HG03139 (cell line): Measurements from ENCODE around the gene AFG3L2.

ENCODE experiments used
- ATAC-seq: cut with Tn5 transposase; IDR thresholded peaks from one replicate; pipeline ENCODE4 v1.9.1; 2021; ENCODE audit not compliant: unreplicated experiment

The AFG3L2 gene

DNA sequence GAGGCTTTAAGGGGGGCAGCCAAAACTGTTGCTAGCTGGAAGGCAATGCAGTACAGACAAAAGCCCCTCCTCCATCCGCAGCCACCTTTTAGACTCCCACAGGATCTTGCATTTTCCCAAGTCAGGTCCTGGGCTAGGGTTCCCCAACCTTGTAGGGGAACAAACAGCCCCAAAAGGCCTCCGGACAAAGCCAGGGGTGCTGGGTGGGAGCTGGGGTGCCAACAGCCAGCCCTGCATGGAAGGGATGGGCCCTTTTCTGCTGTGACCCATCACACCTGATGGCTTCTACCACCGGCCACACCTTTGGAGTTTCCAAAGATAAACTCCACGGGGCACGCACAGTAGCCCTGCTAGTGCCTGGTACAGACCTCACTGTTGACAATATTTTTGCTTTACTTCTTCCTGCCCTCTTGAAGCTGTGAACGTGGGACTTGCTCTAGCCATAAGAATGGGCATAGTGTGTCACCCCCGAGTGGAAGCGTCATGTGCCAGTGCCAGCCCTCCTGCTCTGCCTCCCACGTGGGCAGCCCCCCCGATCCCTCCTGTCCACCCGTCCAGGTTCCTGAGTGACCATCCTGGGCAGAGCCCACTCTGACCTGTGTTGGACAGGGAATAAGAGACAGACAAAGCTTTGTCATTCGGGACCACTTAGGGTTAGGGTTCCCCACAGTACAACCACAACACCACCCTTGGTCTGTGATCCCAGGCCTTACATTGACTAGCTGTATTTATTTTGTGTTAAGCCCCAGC lies 50.1 kb downstream of the AFG3L2 start:
- no peak for ATAC-seq

DNA sequence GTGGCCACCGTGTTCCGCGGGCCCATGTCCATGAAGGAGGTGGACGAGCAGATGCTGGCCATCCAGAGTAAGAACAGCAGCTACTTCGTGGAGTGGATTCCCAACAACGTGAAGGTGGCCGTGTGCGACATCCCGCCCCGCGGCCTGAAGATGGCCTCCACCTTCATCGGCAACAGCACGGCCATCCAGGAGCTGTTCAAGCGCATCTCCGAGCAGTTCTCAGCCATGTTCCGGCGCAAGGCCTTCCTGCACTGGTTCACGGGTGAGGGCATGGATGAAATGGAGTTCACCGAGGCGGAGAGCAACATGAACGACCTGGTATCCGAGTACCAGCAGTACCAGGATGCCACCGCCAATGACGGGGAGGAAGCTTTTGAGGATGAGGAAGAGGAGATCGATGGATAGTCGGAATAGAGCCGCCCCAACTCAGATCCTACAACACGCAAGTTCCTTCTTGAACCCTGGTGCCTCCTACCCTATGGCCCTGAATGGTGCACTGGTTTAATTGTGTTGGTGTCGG lies 51.2 kb downstream of the AFG3L2 start:
- ATAC-seq: no peak

DNA sequence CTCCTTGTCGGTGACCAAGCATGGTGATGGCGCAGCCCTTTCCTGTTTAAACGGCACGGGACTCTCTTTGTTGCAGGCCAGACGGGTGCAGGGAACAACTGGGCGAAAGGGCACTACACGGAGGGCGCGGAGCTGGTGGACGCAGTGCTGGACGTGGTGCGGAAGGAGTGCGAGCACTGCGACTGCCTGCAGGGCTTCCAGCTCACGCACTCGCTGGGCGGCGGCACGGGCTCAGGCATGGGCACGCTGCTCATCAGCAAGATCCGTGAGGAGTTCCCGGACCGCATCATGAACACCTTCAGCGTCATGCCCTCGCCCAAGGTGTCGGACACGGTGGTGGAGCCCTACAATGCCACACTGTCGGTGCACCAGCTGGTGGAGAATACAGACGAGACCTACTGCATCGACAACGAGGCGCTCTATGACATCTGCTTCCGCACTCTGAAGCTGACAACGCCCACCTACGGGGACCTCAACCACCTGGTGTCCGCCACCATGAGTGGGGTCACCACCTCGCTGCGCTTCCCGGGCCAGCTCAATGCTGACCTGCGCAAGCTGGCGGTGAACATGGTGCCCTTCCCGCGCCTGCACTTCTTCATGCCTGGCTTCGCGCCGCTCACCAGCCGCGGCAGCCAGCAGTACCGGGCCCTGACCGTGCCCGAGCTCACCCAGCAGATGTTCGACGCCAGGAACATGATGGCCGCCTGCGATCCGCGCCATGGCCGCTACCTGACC lies 51.9 kb downstream of the AFG3L2 start:
- ATAC-seq: no peak

DNA sequence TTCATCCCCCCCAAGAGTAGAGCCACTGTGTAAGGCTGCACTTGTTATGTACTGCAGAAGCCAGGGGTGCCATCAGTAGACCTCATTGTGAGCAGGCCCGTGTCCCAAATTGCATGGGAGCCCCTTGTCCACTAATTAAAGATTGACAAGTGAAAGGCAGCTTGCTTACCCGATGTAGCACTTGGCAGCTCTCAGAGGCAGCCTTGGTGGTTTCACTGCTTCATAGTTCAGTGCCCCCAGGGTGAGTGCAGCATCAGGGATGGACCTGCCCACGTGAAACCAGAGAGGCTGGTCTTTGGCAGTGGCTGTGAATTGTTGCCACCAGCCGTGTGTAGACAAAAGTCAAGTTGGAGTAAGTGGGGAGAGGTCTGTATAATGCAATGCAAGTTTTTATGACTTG lies 55.7 kb downstream of the AFG3L2 start:
- ATAC-seq: peak; percentile 74

DNA sequence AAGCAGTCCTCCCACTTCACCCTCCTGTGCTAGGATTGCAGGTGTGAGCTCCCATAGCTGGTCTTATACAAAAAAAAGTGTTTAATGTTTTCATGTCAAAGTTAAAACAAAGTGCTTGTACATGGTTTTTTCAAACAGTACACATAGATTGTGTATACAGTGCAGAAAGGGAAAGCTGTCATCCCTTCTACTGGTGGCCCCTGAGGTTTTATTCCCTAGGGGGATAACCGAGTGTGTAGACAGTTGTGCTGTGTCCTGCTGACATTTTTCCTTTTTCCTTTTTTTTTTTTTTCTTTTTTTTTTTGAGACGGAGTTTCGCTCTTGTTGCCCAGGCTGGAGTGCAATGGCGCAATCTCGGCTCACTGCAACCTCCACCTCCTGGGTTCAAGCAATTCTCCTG lies 58.2 kb downstream of the AFG3L2 start:
- ATAC-seq: no peak

DNA sequence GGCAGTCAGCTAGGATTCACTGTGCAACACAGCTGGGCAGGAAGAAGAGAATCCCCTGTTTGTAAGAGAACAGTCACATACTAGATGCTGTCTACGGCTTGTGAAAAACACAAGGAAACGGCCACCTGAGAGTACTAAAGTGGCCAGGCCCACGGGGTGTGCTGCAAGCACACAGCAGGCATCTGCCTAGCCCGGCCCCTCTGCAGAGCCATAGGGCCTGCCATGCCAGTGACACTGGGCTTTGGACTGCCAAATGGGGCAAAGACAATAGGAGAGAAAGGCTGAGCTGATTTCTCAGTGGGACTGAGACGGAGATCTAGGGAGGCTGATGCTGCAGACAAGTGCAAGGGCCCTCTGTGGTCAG lies 58.7 kb downstream of the AFG3L2 start:
- ATAC-seq: no peak

DNA sequence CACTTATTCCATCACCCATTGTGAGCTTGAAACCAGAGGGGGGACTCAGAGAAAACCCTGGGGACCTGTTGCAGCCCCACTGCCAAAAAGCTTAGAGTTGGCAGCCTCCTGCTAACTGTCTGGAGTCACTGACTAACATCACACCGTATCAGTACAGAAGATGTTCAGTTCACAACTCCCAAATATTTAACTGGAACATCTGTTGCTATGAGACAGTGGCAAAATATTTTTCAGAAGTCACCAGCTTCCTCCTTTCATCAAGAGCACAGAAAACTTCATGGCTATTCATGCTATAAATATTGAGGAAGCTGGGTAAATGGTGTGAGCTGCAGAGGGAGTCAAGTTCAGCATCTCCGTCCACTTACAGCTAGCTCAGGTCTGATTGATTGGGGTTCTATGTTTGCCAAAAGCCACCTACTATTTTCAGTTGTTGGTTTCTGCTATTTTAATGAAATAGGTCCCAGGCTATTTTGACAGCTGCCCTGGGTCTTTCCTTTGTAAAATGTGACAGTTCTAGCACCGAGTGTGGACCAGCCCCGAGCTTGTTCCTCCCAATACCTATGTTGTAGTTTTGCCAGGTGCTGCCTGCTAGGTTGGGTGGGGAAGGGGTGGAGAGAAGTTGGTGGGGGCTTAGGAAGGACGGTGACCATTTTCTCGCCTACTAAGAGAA lies 59.2 kb downstream of the AFG3L2 start:
- ATAC-seq: no peak

DNA sequence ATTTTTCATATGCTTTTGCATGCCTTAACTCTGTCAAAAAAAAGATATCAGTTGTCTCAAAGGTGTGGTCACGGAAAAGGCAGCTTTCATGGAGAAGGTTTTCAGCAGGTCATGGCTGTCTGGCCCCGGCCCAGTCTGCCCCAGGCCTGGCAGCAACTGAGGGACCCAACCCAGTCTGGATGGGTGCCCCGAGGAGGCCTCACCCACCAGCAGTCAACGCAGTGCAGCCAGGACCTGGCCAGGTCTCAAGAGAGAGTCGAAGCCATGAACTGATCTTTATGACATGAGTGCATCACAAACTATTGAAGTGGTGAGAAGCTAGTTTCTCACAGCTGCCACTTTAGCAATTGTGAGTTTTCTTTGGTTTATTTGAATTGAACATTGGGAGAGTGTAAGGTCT lies 61.1 kb downstream of the AFG3L2 start:
- ATAC-seq: no peak

DNA sequence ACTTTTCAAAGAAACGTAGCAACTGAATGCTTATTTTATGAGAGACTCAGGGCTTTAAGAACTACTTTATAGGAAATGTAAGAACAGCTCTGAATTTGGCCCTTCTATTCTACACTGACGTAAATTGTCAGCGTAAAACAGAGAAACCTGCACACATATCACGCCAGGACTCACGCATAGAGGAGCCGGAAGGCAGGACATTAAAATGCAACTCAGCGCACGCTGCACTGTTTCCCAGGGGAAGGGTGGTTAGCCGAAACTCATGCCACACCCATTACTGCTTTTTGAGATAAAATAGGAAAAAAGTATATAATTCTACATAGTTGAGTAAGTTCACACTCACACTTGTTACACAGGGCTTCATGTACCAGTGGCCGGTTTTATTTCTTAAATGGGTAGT lies 61.5 kb downstream of the AFG3L2 start:
- no peak for ATAC-seq

DNA sequence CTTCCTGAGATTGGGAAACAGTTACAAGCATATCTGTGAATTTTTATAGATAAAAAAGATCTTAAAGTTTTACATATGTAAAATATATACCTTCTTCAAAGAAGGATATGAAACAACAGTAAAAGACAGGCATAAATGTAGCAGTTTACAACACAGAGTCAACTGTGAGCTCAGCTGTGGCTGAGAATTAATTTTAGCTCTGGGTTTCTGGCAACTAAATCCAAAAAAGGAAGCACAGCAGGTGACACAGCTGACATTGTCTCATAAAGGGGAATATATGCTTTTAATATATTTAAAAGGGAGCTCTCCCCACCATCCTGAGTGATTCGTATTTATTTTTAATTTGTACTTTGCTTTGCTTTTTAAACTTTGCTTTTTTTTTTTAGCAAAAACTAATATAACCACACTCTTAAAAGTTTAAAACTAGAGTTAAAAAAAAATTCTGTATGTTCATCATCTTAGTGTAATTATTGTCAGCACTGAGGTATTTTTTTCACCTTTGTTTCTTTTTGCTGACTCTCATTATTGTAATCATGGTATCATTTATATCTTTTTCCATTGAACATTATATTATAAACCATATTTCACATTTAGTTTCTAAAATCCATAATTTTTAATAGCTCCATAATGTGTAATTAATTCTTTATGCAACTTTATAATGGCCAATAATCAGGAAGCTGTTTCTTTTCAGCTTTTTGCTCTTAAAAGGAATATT lies 62.3 kb downstream of the AFG3L2 start:
- no peak for ATAC-seq

DNA sequence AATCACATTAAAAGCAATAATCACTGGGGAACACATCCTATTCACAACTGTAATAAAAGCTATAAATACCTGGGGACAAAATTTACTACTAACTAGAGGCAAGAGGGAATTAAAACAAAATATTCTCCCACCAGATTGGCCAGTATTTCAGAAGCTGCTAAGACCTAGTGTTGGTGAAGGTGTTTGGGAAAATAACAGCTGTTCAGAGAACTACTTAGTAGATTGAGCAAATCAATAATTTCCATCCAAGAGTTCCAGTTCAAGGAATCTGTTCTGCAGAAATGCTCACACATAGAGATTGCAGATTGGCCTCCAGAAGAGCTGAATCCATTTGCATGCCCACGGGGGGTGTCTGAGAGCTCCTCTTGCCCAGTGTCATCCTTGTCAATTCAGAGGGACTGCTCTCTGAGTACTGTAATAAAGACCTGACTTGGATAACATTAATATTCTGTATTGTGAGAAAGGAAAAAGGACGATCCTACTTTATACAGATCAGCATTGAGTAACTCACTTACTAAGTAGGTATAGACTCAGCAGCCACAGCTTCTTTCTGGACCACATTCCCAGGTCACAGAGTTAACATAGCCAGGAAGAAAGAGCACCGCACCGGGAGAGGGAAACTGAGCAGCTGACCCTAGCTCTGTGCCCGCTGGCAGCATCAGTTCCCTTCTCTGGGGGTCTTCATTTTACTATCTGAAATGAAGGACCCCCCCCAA lies 63.3 kb downstream of the AFG3L2 start:
- ATAC-seq: no peak

DNA sequence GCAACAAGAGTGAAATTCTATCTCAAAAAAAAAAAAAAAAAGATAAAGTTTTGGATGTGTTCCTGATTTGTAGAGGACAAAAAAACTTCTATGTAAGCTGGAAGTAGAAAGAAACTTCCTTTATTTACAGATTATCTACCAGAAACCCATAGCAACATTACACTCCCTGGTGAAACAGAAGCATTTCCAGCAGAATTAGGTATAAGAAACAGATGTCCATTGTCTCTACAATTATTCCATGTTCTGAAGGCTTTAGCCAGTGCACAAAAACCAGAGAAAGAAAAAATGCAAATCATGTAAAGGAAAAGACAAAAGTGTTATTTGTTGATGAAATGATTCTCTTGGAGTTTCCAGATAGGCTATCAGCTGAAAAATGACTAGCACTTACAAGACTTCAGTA lies 64.1 kb downstream of the AFG3L2 start:
- ATAC-seq: no peak

DNA sequence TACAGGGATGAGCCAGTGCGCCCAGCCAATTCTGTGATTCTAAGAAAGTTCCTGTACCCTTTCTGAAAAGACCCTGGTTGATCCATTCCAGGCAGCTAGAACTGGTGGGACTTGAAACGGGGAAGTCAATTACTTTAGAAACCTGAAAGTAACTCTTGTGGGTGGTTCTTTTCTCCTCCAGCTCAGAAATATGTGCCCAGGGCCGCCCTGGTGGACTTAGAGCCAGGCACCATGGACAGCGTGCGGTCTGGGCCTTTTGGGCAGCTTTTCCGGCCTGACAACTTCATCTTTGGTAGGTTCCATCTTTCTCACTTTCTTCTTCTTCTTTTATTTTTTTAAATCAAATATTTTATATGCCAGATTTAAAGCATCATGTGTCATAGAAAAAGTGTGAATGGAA lies 66.3 kb downstream of the AFG3L2 start:
- ATAC-seq: no peak

DNA sequence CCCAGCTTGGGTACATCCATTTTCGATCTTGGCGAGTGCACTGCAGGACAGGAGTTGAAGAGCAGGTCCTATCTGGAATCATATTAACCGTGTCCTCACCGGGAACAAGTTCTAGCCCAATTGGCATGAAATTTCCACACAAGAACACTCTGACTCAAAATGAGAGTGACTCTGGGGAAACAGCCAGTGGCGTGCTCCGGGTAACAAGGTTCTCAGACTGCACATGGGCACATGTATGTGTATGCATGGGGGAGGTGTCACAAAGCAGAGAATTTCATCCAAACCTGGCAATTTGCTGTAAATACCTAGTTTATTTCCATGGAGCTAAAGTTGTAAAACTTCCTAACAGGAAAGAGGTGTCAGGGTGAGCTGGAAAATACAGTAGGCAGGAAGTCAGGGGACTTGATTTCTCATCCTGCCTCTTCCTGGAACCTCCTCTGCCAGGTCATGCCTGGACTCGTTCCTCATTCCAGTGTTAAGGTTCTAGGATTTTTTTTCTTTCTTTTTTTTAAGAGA lies 67.3 kb downstream of the AFG3L2 start:
- no peak for ATAC-seq

DNA sequence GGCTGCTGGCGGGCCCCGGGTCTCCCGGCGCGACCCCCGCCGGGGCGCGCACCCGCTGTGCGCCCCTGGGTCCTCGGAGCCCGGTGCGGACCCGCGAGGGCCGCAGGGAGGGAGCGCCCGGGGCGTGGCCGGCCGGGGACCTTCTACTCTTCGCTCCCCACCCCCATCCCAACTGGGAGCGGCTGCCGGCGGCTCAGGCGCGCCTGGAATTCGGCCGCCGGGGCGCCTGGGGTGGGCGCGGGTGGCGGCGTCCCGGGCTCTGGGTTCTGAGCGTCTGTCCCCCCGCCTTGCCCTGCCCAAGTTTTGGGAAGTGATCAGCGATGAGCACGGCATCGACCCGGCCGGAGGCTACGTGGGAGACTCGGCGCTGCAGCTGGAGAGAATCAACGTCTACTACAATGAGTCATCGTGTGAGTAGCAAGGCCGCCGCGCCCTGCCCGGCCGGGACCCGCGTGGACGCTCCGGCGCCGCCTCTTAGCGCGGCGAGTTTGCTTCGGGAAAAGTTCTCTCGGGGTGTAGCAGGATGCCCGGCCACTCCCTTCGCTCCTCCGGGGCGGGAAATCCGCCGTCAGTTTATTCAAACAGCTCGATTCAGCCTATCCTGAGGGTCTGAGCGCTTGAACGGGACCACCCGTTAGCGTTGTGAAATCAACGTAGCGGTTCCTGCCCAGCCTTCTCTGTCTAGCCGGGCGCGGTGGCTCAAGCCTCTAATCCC lies 68.5 kb downstream of the AFG3L2 start:
- peak; percentile 46 for ATAC-seq

DNA sequence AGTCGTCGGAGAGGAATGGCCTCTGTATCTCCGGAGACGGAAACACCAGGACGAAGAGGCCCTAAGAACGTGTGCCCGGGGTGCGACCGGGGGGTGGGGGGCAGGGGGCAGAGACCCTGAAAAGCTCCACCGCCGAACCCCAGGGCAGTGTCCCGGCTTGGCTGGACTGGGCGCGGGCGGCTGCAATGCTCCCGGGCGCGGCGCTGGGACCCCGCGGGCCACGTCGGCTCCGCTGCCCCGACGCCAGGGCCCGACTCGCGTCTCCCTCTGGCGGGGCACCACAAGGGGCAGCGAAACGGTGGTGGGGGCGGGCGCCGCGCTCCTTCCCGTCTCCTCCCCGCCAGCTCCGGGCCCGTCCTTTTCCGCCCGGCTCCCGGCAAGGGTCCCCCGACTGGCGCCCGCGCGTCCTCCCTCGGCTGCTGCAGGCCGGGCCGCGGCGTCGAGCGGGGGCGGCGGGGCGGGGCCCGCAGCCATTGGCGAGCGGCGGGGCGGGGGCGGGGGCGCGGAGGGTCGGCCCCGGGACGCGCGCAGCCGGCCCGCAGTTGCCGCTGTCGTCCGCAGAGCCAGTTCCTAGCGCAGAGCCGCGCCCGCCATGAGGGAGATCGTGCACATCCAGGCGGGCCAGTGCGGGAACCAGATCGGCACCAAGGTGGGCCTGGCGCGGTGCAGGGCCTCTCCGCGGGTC lies 69.2 kb downstream of the AFG3L2 start, which contains the start of gene TUBB6:
TSS of gene TUBB6 (plus strand) at position 541 of the 685 bp plus-strand sequence. CDS start at position 593, 52 bp downstream.
- ATAC-seq: peak; percentile 55

DNA sequence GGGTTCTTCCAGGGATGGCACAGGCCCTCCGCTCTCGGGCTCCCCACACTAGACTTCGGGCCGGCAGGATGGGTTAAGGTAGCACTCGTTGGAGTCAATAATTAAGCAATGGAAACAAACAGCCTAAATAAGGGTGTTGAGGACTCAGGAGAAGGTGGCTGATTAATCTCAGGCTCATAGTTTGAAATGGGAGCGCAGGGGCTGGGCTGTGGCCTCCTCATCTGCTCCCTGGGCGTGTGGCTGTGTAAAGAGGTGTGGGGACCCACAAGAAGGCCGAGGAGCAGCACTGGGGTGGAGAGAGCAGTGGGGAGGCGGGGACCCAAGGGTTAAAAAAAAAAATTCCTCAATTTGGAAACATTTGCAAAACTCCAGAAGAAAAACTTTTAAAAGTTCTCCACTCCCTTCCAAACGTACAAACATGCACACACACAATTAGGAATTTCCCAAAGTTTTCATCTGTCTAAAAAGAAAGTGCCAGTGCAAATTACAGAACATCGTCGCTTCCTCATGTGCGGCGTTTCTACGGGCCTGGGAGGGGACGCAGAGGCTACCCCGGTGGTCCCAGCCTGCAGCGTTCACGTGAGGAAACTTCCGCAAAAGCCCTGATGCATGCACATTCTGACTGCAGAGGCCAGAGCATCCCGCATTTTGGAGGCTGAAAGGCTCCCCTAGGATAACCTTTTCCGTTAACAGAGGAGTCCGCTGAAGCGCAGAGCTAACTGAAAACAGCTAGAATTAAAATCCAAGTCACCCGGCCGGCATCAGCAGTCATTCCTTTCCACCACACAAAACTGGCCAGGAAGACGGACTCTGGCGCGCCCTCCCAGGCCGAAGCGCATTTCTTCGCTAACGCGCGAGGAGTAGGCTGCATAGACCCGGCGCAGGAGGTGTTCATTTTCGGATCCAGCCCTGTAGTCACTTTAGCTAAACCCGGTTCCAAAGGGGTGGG lies 70.0 kb downstream of the AFG3L2 start:
- no peak for ATAC-seq
